ENCODE measurements around the gene ARMC9.

ARMC9 gene, protein sequence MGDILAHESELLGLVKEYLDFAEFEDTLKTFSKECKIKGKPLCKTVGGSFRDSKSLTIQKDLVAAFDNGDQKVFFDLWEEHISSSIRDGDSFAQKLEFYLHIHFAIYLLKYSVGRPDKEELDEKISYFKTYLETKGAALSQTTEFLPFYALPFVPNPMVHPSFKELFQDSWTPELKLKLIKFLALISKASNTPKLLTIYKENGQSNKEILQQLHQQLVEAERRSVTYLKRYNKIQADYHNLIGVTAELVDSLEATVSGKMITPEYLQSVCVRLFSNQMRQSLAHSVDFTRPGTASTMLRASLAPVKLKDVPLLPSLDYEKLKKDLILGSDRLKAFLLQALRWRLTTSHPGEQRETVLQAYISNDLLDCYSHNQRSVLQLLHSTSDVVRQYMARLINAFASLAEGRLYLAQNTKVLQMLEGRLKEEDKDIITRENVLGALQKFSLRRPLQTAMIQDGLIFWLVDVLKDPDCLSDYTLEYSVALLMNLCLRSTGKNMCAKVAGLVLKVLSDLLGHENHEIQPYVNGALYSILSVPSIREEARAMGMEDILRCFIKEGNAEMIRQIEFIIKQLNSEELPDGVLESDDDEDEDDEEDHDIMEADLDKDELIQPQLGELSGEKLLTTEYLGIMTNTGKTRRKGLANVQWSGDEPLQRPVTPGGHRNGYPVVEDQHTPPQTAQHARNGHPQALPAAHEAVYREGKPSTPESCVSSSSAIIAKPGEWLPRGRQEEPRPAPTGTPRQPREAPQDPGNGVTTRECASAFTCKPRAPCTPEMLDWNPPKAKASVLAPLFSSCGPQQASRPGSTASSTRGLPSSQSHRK

GRCh38 chr2:231198291-231199173 lies at the start of gene ARMC9:
Gene ARMC9 (plus strand): TSS chr2:231198631. CDS start chr2:231206239, 7,608 bp downstream.
- intact Hi-C loops (cut with DNase I) = loop anchor here (10.0 kb wide), 1 partner anchor 94 kb away; no protein-coding TSS in a partner anchor
- DNase-seq = peak; percentile 26 to 92 (median 84)

GRCh38 chr2:231152800-231153557 lies 45.5 kb upstream of the ARMC9 start:
- intact Hi-C loops (cut with DNase I) = no loop called here
- no peak for DNase-seq

DNA sequence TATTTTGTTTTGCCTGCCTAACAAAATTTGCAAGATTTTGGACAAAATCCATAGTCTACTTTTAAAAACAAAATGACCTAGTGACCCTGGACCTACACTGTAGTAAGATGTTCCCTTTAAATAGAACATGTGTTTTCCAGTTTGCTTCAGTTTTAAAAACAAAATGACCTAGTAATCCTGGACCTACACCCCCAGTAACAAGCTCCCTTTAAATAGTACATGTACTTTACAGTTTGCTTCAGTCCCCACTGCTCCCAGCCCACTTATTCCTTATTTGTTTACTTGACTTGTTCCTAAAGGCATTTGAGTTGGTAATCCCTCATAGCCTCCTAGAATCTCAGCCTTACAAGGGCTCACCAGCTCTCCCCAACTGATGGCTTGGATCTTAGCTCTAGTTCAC lies 39.1 kb upstream of the ARMC9 start:
- intact Hi-C loops (cut with DNase I) = no loop called here
- DNase-seq = no peak

GRCh38 chr2:231160701-231161100 lies 37.7 kb upstream of the ARMC9 start:
- DNase-seq = no peak
- intact Hi-C loops (cut with DNase I) = no loop called here

GRCh38 chr2:231161252-231161839 lies 37.1 kb upstream of the ARMC9 start:
- no peak for DNase-seq
- intact Hi-C loops (cut with DNase I) = no loop called here

DNA sequence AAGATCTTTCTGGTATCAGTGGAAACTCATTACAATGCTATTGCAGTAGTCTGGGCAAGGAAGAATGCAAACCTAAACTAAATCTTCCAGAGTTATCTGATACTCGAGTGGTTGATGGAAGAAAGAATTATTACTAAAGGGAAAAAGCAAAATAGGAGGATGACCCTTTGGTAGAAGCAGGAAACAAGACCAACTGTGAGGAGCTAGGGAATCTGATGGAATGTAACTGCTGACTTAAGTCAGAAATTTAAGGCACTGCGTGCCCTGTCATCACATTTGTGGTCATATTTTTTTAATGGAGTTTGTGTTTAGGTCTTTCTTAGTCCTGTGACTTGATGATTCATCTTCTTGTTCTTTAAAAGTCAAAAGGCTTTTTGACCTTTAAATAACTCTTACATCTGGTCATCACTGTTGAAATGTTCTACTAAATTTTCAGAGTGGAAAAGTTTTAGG lies 36.5 kb upstream of the ARMC9 start:
- intact Hi-C loops (cut with DNase I) = no loop called here
- no peak for DNase-seq

DNA sequence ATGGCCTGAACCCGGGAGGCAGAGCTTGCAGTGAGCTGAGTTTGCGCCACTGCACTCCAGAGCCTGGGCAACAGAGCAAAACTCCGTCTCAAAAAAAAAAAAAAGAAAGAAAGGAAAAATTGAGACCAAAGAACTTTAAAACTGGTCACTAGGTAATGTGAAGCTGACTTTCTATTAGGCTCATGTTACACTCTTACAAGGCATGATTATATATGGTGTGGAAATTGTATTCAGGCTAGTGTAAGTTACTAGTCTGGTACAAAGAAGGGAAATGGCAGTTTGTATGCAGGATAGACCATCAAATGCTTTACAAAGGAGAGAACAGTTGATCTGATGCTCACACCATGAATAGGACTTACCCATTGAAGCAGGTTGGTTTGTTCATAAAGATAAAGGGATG lies 35.4 kb upstream of the ARMC9 start:
- DNase-seq = no peak
- intact Hi-C loops (cut with DNase I) = no loop called here

GRCh38 chr2:231163414-231164095 lies 34.9 kb upstream of the ARMC9 start:
- intact Hi-C loops (cut with DNase I) = no loop called here
- DNase-seq = no peak

DNA sequence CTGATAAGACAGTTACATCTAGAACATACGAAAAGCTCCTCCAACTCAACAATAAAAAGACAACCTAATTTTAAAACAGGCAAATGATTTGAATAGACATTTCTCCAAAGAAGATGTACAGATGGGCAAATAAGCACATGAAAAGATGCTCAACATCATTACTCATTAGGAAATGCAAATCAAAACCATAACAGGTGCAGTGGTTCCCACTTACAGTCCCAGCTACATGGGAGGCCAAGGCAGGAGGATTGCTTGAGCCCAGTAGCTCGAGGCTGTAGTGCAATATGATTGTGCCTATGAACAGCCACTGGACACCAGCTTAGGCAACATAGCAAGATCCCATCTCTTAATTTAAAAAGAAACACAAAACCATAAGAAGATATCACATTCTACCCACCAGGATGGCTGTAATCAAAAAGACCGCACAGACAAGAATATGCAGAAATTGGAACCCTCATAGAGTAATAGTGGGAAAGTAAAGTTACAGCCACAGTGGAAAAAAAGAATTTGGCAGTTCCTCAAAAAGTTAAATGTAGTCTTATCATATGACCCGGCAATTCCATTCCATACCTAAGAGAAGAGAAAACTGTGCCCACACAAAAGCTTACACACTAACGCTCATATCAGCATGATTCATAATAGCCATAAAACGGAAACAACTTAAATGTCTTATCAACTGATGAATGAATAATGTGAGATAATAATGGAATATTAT lies 30.5 kb upstream of the ARMC9 start:
- DNase-seq = no peak
- intact Hi-C loops (cut with DNase I) = no loop called here

DNA sequence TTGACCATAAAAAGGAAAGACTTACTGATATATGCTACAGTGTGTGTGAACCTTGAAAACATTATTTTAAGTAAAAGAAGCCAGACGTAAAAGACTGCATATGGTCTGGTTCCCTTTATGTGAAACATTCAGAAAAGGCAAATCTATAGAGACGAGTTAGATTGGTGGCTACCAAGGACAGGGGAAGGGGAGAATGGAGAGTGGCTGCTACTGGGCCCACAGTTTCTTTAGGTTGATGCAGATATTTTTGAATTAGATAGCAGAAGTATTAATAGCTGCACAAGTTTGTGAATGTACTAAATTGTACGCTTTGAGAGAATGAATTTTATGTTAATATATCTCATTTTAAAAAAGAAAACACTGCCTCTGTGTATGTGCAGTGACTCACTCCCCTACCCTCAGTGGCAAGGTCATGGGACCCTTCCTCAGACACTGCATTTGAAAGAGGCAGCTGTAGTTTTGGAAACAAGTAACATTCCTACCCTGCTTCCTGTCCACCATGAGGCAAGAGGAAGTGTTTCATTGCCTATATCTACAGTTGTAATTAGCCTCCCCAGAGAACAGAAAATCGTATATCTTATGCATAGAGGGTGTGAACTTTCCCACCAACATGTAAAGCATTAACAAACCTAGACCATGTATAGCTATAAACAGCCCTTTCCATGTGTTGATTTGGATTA lies 29.8 kb upstream of the ARMC9 start:
- DNase-seq = no peak
- intact Hi-C loops (cut with DNase I) = no loop called here

DNA sequence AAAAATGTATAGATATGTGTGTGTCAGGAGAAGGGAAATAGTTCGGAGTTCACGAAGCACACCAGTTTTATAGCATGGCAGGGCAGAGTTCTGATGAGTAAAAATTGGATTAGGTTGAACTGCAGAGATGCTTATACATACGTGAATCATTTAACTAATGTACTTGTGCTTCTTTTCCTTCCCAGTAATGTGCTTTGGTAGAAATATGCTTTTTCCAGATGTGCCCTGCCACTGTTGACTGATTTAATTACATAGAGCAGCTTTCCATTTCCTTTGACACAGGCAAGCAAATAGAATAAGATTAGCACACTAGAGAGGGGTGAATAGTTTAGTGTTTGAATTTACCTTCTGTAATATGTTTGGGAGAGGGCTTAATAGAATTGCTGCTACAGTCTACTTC lies 28.9 kb upstream of the ARMC9 start:
- intact Hi-C loops (cut with DNase I) = no loop called here
- no peak for DNase-seq

- DNase-seq = no peak
- intact Hi-C loops (cut with DNase I) = no loop called here
Measured at GRCh38 chr2:231170055-231170454, 28.4 kb upstream of the ARMC9 start.

- intact Hi-C loops (cut with DNase I) = no loop called here
- peak in 6 of 42 donors; percentile 12 to 39 (median 22) for DNase-seq
Measured at GRCh38 chr2:231172025-231172424, 26.4 kb upstream of the ARMC9 start.

GRCh38 chr2:231174211-231174651 lies 24.2 kb upstream of the ARMC9 start:
- DNase-seq = no peak
- intact Hi-C loops (cut with DNase I) = no loop called here

- intact Hi-C loops (cut with DNase I) = no loop called here
- no peak for DNase-seq
Measured at GRCh38 chr2:231176066-231176465, 22.4 kb upstream of the ARMC9 start.

All from head of caudate nucleus (tissue), 42 donors.